Adrenal gland (tissue), 12 donors: ENCODE results near the gene APBA1. TPM values are rescaled to one million over a fixed set of nuclear protein-coding genes. Genes with fewer than 3 reads are reported as not detected.

Experiments
- DNase-seq, 7 donors: peaks; one replicate each; pipeline ENCODE4 v3.0.0-alpha.2; 2019 to 2020
- H3K27ac ChIP-seq, 5 donors: fragments of 200-600 bp; sonication (generic) in 4 of 5; 1 replicate in 3 of 5; 2 replicates in 2 of 5; pipeline versions ENCODE4 v1.5.1 to v1.8.0; 2016 to 2020; ENCODE audit warnings: mild to moderate bottlenecking in 1 of 5
- H3K27me3 ChIP-seq: fragments of 200-600 bp; 2 replicates; pipeline ENCODE4 v1.8.0; 2021
- H3K36me3 ChIP-seq, 2 donors: fragments of 200-600 bp; replicated peaks in 1 of 2; 1 replicate in 1 of 2; 2 replicates in 1 of 2; pipeline versions ENCODE4 v1.5.1 to v1.8.0; 2018 to 2022
- H3K4me1 ChIP-seq, 2 donors: fragments of 200-600 bp; replicated peaks in 1 of 2; 1 replicate in 1 of 2; 2 replicates in 1 of 2; pipeline versions ENCODE4 v1.5.1 to v1.8.0; 2018 to 2021
- H3K4me3 ChIP-seq, 4 donors: fragments of 200-600 bp; sonication (generic) in 3 of 4; one replicate each; pipeline ENCODE4 v1.5.1; 2016 to 2018
- H3K9me3 ChIP-seq, 3 donors: fragments of 200-600 bp; sonication (generic) in 1 of 3; replicated peaks in 1 of 3; 1 replicate in 2 of 3; 2 replicates in 1 of 3; pipeline versions ENCODE4 v1.5.1 to v1.8.0; 2016 to 2021
- CTCF ChIP-seq, 6 experiments: fragments of 450-650 bp in 4 of 6; fragments of 200-600 bp in 2 of 6; sonication (generic) in 1 of 6; IDR thresholded peaks; 1 replicate in 5 of 6; 2 replicates in 1 of 6; pipeline versions ENCODE4 v1.5.1 to v1.8.0; 2016 to 2021; ENCODE audit warnings: antibody characterized with exemption in 6 of 6, mild to moderate bottlenecking in 2 of 6, moderate library complexity in 1 of 6
- POLR2A ChIP-seq, 2 donors: fragments of 450-650 bp; IDR thresholded peaks; one replicate each; pipeline ENCODE4 v1.6.1; 2017; ENCODE audit warnings: antibody characterized with exemption in 2 of 2, mild to moderate bottlenecking in 2 of 2, moderate library complexity in 1 of 2
- WGBS, 4 donors: extraction: QIAGEN DNeasy Blood & Tissue Kit in 2 of 4; methylation state at CpG; one replicate each; pipeline versions ENCODE4 v1.1.5 to v1.1.7; 2013 to 2017; 5-methylcytosine and 5-hydroxymethylcytosine counted together
- intact Hi-C, 2 donors: fragments of 100-400 bp; cut with DNase I; formaldehyde crosslinking; loops; one replicate each; pipeline versions ENCODE4 v1.14.1 to v1.15.0; 2022 to 2023
- polyA plus RNA-seq, 3 donors: library from polyadenylated mRNA; stranded (reverse); fragments of 200-250 nt in 2 of 3; fragments of 350-450 nt in 1 of 3; fragmentation: Illumina TruSeq in 1 of 3; extraction: RNeasy Lipid Tissue Mini Kit (QIAGEN cat#74804) in 1 of 3; gene quantifications; one replicate each; pipeline ENCODE4 v1.2.3, GENCODE V29; 2013 to 2014
- total RNA-seq, 9 donors: library from RNA; depleted of rRNA in 4 of 9; stranded (reverse); fragments of >200 nt in 4 of 9; fragments of 120-200 nt in 1 of 9; fragmentation: NEBNext Ultra II Directional in 1 of 9; extraction: Animal tissue kit (Norgen Biotek cat#: 25700) in 1 of 9; gene quantifications; one replicate each; pipeline versions ENCODE4 v1.1.0 to v1.2.4, GENCODE V29; 2013 to 2023
- donor health status: healthy with polysubstance abuse.
- donor health status: Bipolar disorder and iron deficiency.
- donor health status: DM: yes; HTN: yes; CAD: no.
- donor health status: DM: no; HTN: no; CAD: no.
- donor health status: DM: no; HTN: no; CAD: no.
- donor health status: DM: yes; HTN: yes; CAD: no.

APBA1 gene
- total and polyA plus RNA-seq, 12 donors: 0.64 to 6.4 (median 3.5) TPM

- intact Hi-C loops: no loop called here
- Histone ChIP-seq H3K36me3 (no peaks in the 10 kb centered on the region), H3K9me3 (no peaks in the 10 kb centered on the region), H3K27ac (no peak overlapping the region), H3K4me1 (peaks cover 0 to 5% of the 10 kb centered on the region in 2 donors), H3K27me3 (no peaks in the 10 kb centered on the region), H3K4me3 (no peak overlapping the region)
- no peak for DNase-seq
- TF ChIP-seq CTCF (IDR thresholded peaks at IDR 0.05): no peak
- no peak for TF ChIP-seq POLR2A (IDR thresholded peaks at IDR 0.05)
- WGBS, 4 donors: 74 to 89% (median 80%) methylated on average over 5 of the region's 5 CpGs
Observed at GRCh38 chr9:69582018-69582417, 90.2 kb downstream of the APBA1 start.

DNA sequence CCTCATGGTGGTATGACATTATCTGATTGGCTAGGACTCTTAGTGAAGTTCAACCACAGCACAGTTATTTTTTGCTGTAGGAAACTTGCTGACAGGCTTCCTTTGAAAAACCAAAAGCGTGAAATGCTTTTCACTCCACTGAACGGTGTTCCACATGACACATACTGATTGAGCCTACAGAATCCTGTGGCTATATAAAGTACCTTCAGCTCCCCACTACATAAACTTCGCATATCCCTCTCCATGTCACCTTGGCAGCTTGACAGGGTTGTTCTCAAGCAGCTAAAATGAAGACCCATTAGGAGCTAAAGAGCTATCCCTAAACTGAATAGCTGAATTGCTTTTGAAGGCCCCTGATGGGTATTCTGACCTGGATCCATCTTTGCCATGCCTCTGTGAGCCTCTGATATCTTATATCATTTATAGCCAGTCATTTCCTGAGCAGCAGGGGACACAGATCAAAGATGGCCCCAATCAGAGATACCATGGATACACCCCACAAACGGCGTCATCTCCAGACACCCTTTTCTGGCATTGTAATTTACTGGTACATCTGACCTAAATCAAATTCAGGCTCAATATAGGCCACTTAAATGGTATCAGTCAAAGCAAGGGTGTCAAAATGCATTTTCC lies 91.5 kb downstream of the APBA1 start:
- H3K4me3 ChIP-seq: no peak overlapping the region
- H3K4me1 ChIP-seq: peaks cover 0 to 5% of the 10 kb centered on the region in 2 donors
- intact Hi-C loops: no loop called here
- 71 to 77% (median 74%) methylated on average over 5 of the region's 5 CpGs for WGBS, 4 donors
- no peak for DNase-seq
- no peak overlapping the region for H3K27ac ChIP-seq
- H3K27me3 ChIP-seq: no peaks in the 10 kb centered on the region
- H3K36me3 ChIP-seq: no peaks in the 10 kb centered on the region
- no peaks in the 10 kb centered on the region for H3K9me3 ChIP-seq
- TF ChIP-seq POLR2A (IDR thresholded peaks at IDR 0.05): no peak
- TF ChIP-seq CTCF (IDR thresholded peaks at IDR 0.05): no peak

GRCh38 chr9:69579760-69580581 lies 92.2 kb downstream of the APBA1 start:
- no peaks in the 10 kb centered on the region for H3K36me3 ChIP-seq
- no peak for DNase-seq
- no peak overlapping the region for H3K4me3 ChIP-seq
- no peak for TF ChIP-seq CTCF (IDR thresholded peaks at IDR 0.05)
- no peak for TF ChIP-seq POLR2A (IDR thresholded peaks at IDR 0.05)
- no peaks in the 10 kb centered on the region for H3K9me3 ChIP-seq
- intact Hi-C loops: no loop called here
- H3K4me1 ChIP-seq: peaks cover 0 to 5% of the 10 kb centered on the region in 2 donors
- no peaks in the 10 kb centered on the region for H3K27me3 ChIP-seq
- H3K27ac ChIP-seq: no peak overlapping the region
- 55 to 71% (median 66%) methylated on average over 5 of the region's 5 CpGs for WGBS, 4 donors

GRCh38 chr9:69579032-69579758 lies 93.0 kb downstream of the APBA1 start:
- intact Hi-C loops: no loop called here
- Histone ChIP-seq H3K27ac (no peak overlapping the region), H3K4me1 (peaks cover 0 to 5% of the 10 kb centered on the region in 2 donors), H3K4me3 (no peak overlapping the region), H3K27me3 (no peaks in the 10 kb centered on the region), H3K9me3 (no peaks in the 10 kb centered on the region), H3K36me3 (no peaks in the 10 kb centered on the region)
- TF ChIP-seq CTCF (IDR thresholded peaks at IDR 0.05) (no peak), POLR2A (IDR thresholded peaks at IDR 0.05) (no peak)
- 75 to 85% (median 81%) methylated on average over 6 of the region's 6 CpGs for WGBS, 4 donors
- DNase-seq: no peak
